HuH-7 (cell line): ENCODE results near the gene EFNA1.
A peak's percentile ranks its signal among the peaks of the same experiment; 100 is the strongest.

Experiments used
- DNase-seq: peaks from one replicate; pipeline ENCODE4 v3.0.0; 2011; ENCODE audit warnings: low spot score

EFNA1 gene

DNA sequence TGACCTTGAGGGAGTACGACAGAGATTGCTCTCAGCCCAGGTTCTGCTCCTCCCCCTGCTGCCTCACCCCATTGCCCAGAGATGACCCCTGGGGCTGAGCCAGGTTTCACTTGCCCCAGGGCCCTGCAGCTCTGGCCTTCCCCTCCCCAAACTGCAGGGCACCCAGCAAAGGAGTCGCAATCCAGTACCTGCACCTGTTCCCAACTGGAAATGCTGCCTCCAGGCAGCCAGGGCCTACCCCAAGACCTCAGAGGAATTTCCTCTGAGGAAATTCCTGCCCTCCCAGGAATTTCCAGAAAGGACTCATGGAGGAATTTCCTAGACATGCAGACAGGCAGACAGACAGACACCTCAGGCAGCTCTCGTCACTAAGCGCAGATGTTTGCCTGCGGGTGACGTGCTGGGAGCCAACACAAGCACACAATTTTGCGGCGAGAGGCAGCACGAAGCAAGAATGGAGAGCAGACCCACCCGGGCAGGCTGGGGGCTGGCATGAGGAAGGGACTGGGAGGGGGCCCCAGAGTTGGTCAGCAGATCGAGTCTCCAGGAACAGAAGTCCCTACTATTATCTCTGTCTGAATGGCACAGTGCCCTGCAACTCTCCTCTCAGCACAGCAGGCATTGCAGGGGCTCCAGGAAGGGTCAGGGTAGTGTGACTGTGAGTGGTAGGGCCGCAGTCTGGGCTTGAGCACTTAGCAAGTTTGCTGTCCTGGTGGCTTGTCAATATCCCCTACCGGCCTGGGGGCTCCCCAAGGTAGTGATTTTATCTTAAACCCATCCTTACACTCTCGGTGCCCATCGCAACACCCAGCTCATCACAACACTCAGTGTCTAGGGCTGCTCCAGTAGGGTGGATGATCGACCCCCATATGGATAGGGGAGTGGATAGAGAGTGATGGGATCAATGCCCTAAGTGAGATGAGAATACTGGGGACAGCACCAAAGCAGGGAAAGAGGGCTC lies 2.9 kb upstream of the EFNA1 start:
- DNase-seq, result no peak

DNA sequence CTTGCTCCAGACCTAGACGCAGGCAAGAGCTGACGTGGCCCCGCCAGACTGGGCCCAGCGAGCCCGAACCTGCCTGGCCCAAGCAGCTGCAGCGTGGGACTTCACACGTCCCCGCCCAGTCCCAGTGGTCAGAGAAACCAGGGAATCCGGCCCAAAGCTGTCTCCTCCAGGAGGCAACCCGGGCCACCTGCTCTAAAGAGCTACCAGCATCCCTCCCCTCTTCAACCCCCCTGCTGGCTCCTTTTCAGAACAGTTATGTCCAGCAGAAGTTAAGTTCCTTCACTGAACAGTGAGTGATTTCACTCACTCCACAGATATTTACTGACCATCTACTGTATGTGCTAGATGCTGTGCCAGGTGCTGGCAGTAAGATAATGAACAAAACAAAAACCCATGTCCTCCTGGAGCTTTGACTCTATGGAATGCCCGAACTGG lies 2.1 kb upstream of the EFNA1 start:
- peak; percentile 45 for DNase-seq

DNA sequence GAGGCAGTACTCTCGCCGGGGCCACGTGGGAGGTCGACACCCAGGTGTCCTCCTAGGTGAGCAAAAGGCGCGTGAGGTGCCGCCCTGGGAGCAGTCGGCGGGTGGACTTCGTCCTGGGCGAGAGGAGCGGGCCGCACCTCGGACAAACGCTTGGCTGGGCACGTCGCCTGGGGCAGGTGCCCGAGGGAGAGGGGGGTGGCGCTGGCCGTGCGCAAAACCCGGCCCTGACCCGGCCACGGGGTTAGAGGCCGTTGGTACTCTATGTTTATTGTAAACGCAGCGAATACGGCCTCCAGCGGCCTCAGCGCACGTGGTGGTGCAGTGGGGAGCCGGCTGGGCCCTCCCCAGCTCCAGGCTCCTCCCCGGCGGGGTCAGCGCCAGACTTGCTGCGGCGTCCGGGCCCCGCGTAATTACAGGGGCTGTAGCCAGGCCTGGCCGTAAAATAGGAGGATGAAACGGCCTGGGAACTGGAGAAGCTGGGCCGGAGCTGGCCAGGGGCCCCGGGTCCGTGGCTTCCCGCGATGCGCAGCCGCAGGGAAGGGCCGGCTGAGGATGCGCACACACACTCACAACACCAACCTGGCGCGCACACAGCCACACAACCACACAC lies 1.6 kb upstream of the EFNA1 start:
- DNase-seq, result peak; percentile 74

DNA sequence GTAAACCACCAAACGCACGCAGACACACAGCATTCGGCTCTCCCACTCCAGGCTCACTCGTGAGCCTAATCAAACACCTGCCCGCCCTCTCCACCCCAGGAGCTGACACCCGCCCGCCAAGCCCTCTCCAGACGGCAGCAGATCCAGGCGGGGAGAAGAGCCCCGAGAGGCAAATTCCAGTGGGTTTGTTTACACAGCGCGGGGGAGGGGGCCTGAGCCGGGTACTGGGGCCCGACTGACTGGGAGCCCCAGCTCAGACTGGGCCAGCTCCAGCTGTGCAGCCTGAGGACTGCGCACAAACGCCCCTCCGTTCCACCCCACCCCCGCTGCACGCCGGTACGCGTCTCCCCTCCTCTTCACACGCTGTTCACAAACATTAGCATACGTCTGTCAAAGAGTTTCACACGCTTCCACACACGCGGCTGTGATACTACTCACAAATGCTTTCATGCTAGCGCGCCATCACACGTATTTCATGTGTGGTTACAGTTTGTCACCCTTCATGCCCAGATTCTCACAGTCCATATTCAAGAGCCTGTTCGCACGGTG lies 1.0 kb upstream of the EFNA1 start:
- peak; percentile 58 for DNase-seq

DNA sequence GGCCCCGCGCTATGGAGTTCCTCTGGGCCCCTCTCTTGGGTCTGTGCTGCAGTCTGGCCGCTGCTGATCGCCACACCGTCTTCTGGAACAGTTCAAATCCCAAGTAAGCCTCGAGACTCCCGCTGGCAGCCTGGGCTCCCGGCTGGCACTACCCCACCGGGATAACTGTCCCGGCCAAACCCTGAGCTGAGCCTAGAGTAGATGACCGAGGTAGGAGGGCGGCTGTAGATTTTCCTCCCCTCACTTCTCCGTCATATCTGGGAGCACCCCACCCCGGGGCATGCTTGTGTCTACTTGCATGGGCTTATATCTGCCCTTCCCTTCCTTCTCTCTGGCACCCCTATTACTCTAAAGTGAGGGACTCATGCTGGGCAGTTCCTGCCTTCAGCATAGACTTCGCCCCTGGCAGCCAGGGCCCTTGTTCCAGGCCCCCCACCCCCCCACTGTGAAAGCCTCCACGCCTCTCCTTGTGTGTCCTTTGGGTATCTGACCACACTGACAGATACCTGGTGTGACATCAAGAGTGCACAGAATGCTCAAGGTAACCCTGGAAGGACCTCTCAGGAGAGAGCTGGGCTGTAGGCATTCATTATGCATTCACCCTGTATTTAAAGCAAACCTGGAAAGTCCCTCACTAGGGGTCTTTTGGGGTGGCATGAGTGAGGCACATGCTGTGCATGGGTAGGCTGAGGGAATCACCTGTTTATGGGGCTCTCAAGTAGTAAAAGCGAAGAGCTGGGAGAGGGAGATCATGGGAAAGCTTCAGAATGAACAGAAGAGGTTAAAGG lies 485 bp downstream of the EFNA1 start:
- DNase-seq, result no peak

DNA sequence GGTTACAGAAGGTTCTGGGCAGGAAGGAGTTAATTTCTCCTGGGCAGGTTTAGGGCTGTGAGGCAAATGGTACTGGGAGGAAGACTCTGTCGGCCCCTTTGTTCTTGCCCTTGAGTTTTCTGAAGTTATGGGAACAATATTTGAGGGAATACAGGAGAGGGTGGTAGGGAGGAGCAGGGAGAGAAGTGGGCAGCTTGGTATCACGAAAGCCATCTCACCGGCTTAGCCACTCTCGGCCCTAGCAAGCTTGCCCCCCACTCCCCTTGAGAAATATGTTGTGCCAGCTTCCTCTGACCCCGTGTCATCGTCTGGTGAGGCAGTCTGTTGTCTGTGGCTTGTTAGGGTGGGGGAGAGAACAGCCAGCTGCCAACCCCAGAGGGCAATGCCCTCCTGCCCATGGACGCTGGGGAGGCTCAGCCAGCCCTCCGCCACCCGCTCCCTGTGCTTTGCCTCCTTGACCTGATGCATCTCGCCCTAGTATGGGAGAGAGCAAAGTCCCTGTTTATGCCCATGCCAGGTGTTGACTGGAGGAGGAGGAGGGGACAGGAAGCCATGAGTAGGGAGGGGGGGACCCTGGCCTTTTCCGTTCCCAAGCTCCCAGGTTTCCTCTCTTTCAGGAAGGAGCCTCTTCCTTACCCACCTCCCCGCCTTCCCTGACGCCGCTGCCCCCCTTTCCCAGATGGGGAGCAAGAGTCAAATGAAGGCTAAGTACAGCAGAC lies 1.2 kb downstream of the EFNA1 start:
- peak; percentile 49 for DNase-seq

DNA sequence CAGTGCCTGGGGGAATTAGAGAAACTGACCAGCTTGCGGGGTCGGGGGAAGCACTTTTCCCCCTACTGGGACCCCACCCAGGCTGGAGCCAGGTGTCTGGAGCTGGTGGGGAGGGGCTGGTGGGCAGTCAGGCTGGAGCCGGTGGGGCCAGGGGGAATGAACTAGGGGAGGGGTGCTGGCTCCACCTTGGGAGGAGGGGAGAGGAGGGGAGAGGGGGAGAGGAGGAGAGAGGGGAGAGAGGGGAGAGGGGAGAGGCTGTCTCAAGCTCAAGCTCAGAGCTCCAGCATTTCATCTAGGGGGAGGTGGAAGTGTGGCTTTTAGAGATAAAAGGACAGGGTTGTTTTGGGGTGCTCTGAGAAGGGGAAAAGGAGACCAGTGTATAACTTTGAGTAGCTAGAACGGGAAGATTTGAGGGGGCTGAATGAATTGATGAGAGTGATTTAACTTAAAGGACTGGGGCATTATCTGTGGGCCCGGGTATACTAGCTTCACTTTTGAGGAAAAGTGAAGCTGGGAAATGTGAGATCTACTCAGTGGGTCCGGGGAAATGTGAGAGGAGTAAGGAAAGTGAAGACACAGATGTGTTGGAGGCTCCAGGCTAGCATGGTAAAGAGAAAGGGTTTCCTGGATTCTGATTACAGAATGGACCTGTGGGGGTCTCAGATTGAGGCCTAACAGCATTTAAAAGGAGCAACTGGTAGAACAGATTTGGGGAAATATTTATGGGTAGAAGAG lies 2.8 kb downstream of the EFNA1 start:
- no peak for DNase-seq

DNA sequence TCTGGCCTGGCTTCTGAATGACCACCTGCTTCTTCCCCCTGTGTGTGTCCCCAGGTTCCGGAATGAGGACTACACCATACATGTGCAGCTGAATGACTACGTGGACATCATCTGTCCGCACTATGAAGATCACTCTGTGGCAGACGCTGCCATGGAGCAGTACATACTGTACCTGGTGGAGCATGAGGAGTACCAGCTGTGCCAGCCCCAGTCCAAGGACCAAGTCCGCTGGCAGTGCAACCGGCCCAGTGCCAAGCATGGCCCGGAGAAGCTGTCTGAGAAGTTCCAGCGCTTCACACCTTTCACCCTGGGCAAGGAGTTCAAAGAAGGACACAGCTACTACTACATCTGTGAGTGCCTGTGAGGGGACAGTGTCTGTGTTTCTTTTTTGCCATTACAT lies 3.6 kb downstream of the EFNA1 start:
- no peak for DNase-seq

DNA sequence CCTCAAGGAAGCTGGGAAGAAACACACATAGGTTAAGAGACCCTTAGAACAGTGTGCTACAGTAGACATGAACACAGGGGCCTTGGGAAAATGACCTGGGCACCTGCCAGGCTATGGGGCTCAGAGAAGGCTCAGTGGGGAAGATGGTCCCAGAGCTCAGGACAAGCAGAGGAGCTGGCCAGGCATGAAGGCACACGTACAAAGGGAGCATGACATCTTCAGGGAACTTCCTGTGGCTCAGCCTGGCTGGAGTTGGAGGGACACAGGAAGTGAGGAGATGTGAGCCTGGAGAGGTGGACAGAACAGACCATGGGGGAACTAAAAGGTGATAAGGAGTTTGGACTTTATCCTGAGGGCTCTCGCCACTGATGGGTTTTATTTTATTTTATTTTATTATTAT lies 4.2 kb downstream of the EFNA1 start:
- no peak for DNase-seq

DNA sequence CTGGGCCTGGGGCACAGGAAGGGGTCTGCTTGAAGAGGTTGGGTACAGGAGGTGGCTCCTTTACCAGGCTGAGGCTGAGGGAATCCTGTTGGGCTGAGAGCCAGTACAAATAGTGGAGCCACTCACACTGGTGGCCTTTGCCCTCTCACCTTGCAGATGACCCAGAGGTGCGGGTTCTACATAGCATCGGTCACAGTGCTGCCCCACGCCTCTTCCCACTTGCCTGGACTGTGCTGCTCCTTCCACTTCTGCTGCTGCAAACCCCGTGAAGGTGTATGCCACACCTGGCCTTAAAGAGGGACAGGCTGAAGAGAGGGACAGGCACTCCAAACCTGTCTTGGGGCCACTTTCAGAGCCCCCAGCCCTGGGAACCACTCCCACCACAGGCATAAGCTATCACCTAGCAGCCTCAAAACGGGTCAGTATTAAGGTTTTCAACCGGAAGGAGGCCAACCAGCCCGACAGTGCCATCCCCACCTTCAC lies 6.2 kb downstream of the EFNA1 start:
- no peak for DNase-seq

DNA sequence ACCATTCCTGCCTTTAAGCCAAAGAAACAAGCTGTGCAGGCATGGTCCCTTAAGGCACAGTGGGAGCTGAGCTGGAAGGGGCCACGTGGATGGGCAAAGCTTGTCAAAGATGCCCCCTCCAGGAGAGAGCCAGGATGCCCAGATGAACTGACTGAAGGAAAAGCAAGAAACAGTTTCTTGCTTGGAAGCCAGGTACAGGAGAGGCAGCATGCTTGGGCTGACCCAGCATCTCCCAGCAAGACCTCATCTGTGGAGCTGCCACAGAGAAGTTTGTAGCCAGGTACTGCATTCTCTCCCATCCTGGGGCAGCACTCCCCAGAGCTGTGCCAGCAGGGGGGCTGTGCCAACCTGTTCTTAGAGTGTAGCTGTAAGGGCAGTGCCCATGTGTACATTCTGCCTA lies 6.6 kb downstream of the EFNA1 start:
- DNase-seq, result no peak

DNA sequence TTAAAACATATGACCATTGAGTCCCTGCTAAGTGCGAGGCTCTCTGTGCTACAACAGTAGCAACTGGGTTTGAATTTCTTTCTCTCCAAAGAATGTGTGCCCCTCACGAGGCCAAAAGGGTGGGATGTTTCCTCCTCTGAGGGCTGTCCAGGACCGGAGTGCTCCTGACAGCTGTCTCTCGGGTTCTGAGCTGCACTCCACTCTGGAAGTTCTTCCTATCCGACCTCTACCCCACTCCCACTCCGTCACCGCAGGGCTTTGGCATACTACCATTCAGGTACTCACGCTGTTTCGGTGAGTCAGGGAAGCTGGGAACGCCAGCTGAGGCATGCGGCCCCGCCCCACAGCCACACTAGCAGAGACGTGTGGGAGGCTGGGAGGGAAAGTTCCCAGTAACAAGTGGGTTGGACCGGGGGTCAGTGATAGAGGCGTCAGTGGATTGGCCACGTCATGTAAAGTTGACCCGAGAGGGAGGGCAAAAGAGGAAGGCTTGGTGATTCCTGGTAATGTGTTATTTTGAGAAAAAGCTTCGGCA lies 7.3 kb downstream of the EFNA1 start:
- peak; percentile 88 for DNase-seq

DNA sequence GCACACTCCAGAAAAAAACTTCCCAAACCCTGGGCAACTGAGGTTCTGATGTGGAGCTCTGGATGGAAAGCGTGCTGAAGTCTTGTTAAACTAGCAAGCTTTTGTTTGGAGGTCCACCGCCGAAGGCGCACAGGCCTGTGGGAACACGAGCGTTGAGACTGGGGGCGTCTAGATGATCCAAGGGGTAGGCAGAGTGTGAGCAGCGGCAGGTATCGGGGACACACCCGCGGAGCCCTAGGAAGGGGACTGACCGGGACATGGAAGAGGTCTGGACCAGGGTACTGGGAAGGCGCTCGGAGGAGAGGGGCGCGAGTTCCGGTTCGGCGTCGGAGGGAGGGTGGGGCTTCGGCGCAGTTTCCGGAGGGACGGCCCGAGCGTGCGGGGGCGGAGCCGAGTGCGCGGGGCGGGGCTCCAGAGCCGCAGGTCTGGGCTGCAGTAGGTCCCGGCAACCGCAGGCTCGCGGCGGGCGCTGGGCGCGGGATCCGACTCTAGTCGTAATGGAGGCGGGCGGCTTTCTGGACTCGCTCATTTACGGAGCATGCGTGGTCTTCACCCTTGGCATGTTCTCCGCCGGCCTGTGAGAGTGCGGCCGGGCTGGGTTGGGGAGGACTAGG lies 7.8 kb downstream of the EFNA1 start, which contains the start of gene SLC50A1:
TSS of gene SLC50A1 (plus strand) at position 438 of the 614 bp plus-strand sequence. CDS start at position 498, 60 bp downstream.
- DNase-seq, result peak; percentile 91

DNA sequence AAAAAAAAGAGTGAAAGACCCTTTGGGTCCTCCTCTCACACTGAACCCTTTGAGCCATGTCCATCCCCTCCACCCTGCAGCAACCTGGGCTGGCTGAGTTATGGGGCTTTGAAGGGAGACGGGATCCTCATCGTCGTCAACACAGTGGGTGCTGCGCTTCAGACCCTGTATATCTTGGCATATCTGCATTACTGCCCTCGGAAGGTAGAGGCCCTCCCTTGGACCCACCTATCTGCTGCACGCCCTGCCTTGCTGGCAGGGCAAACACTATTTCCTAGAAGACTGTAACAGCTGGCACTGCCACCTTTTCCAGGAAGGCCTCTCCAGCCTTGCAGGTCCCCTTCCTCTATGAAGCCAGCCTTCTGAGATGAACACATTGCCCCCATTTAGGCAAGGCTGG lies 9.1 kb downstream of the EFNA1 start:
- DNase-seq, result no peak

DNA sequence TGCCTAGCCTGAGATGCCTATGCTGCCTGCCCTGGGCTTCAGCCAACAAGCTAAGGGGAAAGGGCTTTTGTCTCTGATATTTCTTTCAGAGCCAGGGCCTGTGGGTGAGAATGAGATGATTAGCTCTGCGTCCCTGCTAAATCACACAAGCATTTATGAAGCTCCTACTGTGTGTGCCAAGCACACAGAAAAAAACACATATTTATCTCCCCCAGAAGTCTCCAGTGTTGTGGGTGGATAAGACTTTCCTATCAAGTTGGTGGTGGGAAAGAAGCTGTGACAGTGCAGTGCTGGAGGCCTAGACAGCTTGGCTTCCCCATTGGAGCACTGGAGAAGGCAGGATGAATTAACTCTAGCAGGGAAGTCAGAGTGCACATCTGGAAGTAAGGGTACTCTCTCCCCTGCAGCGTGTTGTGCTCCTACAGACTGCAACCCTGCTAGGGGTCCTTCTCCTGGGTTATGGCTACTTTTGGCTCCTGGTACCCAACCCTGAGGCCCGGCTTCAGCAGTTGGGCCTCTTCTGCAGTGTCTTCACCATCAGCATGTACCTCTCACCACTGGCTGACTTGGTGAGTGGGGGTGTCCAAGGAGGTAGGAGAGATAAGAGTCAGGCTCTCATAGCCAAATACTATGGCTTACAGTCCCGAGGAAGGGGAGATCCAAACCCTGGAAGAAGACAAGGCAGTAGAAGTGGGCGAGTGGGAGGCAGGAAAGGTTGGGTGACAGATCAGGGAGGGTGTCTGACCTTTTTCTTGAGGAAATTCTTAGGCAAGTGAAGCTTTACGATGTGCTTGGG lies 9.7 kb downstream of the EFNA1 start:
- no peak for DNase-seq

DNA sequence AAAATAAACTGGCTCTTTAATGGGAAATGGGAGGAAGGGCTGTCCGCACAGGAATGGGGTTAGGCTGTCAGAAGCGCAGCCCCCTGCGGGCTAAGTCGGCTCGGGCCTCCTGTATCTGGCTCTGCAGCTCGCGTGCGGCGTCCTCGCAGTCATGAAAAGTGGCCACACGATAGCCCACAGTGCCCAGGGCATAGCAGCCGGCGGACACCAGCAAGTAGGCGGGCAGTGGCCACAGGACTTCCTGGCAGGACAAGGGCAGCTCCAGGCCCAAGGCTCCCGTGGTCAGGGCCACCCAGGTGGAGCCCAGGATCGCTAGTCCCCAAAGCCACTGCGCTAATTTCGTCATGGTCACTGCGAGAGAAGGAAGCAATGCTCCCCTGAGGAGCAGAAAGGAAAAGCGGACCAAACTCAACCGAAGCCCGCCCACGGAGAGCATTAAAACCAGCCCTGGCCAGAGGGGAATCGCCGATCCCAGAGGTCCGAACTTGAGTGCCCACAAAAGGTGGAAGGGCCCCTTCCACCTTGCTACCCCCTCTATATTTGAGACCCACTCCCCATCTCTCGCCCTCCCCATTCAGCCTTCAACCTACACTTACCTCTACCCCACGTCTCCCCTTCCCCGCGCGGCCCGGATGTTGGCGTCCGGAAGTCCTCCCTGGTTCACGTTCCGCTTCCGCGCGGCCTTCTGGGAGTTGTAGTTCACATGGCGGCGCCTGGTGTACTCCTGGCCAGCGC lies 12.4 kb downstream of the EFNA1 start, which contains the start of gene DPM3:
TSS of gene DPM3 (minus strand) at position 637 of the 735 bp plus-strand sequence. CDS start at position 346, 291 bp downstream.
- DNase-seq, result peak; percentile 91

DNA sequence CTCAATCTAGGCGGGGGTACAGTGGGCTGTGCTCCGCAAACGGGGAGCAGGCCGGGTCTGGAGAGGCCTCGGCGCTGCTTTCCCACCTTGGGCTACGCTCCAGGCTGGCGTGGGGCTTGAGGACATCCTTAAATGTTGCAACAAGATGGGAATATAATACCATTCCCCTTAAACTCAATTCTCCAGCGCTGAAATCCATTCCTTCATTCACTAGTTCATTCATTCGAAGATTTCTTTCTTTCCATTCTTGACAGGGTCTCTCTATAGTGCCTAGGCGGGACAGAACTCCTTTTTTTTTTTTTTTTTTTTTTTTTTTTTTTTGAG lies 12.9 kb downstream of the EFNA1 start:
- no peak for DNase-seq

DNA sequence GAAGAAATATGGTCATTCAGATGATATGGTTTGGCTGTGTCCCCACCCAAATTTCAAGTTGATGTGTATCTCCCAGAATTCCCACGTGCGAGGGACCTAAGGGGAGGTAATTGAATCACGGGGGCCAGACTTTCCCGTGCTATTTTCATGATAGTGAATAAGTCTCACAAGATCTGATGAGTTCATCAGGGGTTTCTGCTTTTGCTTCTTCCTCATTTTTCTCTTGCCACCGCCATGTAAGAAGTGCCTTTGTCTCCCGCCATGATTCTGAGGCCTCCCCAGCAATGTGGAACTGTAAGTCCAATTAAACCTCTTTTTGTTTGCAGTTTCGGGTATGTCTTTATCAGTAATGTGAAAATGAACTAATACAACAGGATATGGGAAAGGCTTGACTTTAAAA lies 14.1 kb downstream of the EFNA1 start:
- no peak for DNase-seq
